T-helper 1 cell treated with Interleukin-12 subunit alpha and Interleukin-12 subunit beta and Interleukin-4 antibody, amounts not matched to agents 30 μg/mL and 1 μg/mL, for 36 hours (primary cell): ENCODE data around the gene OR6C6.
"Not testable (repeated sequence)": the region's sequence is repeated elsewhere in the genome, so short reads cannot be mapped to it uniquely, and the experiment has no call there.

Source experiments
- H3K27ac Mint-ChIP-seq: one replicate; pipeline ENCODE4 v1.8.0; 2021; ENCODE audit warnings: mild to moderate bottlenecking, mixed read lengths
- H3K27me3 Mint-ChIP-seq: one replicate; pipeline ENCODE4 v1.8.0; 2021; ENCODE audit warnings: low read depth, mixed read lengths
- H3K36me3 Mint-ChIP-seq: one replicate; pipeline ENCODE4 v1.8.0; 2021; ENCODE audit warnings: low read depth, mixed read lengths
- H3K4me1 Mint-ChIP-seq: one replicate; pipeline ENCODE4 v1.8.0; 2021; ENCODE audit warnings: low read depth, mixed read lengths
- H3K4me3 Mint-ChIP-seq: one replicate; pipeline ENCODE4 v1.8.0; 2021; ENCODE audit warnings: mild to moderate bottlenecking, moderate library complexity, mixed read lengths
- H3K9me3 Mint-ChIP-seq: one replicate; pipeline ENCODE4 v1.8.0; 2021; ENCODE audit warnings: mixed read lengths

OR6C6 gene

DNA sequence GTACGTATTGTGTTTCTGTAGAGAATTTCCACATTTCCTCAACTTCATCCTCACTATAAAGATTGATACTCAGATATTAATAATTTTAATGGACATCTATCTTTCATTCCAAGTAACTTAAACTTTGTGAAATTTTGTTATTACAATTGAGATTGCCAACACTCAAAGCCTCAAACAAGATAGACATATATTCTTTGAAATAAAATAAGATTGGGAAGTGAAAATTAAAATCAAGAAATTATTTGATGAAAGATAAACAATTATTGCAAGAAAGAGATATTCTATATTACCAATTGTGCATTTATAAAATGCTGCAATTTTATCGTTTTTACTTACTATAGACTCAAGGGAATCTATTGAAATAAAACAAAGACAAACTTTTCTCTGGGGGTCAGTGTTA is at the start of gene OR6C6:
Gene OR6C6, minus strand, starts transcription at position 101 of the 400 bp plus-strand sequence. CDS start 1,337 bp downstream, outside the sequence.
- Mint-ChIP-seq H3K9me3 (no peaks in the 10 kb centered on the region), H3K27ac (no peak within 1 kb of the TSS), H3K27me3 (no peaks in the 10 kb centered on the region), H3K36me3 (no peaks in the 10 kb centered on the region), H3K4me3 (no peak within 1 kb of the TSS), H3K4me1 (no peaks in the 10 kb centered on the region)

DNA sequence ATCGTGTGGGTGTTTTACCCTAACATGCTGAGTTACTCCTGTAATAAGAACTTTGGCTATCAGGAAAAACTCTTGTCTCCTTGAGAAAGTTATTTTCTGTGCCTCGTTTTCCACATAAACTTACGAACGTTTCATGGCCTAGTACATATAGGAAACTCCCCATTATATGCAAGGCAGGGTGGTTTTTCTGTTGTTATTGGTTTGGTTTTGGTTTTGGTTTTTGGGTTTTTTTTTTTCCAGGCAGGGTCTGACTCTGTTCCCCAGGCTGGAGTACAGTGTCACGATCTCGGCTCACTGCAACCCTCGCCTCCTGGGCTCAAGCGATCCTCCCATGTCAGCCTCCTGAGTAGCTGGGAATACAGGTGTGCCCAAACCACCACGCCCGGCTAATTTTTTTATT is 39.6 kb upstream of the OR6C6 start:
- Mint-ChIP-seq H3K27ac (no peak overlapping the region), H3K27me3 (no peaks in the 10 kb centered on the region), H3K9me3 (no peaks in the 10 kb centered on the region), H3K4me1 (no peaks in the 10 kb centered on the region), H3K36me3 (no peaks in the 10 kb centered on the region), H3K4me3 (no peak overlapping the region)

DNA sequence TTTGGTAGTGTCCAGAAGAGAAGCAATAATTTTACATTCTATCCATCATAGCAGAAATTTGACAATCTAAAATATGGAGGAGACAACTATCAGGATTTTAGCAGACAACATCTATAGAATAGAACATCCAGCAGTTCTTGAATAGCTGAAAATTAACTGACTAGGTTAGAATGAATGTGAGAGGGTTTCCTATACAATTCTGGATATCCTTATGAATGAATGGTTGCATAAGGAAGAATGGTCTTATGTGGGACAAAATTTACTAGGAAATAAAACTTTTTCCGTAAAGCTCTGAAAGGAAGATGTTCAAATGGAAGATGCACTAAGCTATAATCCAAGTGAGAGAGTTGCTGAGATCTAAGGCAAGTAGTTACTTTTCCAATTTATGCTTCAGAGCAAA is 34.1 kb upstream of the OR6C6 start, which contains the start of gene OR6C3:
Gene OR6C3, plus strand, starts transcription at position 301 of the 400 bp plus-strand sequence. CDS start 955 bp downstream, outside the sequence.
- Mint-ChIP-seq H3K4me3 (no peak within 1 kb of the TSS), H3K27ac (no peak within 1 kb of the TSS), H3K4me1 (no peaks in the 10 kb centered on the region), H3K9me3 (no peaks in the 10 kb centered on the region), H3K36me3 (no peaks in the 10 kb centered on the region), H3K27me3 (no peaks in the 10 kb centered on the region)

DNA sequence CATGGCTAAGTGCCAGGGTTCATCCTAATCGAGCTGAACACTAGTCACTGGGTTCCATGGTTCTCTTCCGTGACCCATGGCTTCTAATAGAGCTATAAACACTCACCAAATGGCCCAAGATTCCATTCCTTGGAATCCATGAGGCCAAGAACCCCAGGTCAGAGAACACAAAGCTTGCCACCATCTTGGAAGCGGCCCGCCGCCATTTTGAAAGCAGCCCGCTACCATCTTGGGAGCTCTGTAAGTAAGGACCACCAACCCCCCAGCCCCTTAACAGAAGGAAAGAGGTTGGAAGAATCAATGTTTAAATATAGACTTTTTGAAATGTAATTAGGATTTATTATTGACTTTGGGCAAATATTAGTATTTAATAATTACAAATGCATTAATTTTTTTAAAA is 29.4 kb upstream of the OR6C6 start:
- not testable (repeated sequence) for H3K36me3 Mint-ChIP-seq, H3K9me3 Mint-ChIP-seq, H3K4me1 Mint-ChIP-seq, H3K27me3 Mint-ChIP-seq, H3K27ac Mint-ChIP-seq, H3K4me3 Mint-ChIP-seq

DNA sequence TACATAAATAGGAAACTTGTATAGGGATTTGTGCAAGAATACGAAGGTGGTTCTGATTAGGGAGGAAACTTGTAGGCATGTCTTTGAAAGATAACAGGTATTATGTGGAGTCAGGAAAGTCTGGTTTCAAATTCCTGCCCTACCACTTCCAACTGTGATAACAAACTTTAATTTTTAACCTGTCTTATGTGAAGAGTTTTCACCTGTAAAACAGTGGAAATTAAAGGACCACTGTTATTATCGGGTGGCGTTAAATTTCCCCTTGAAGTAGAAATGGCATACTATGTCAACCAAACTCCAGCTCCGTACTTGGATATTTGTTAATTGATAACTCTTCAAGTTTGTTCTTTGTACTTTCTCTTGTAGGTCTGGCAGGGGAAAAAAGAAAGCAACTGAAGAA is 23.8 kb upstream of the OR6C6 start:
- Mint-ChIP-seq H3K36me3 (no peaks in the 10 kb centered on the region), H3K4me3 (no peak overlapping the region), H3K27me3 (no peaks in the 10 kb centered on the region), H3K4me1 (no peaks in the 10 kb centered on the region), H3K27ac (no peak overlapping the region), H3K9me3 (no peaks in the 10 kb centered on the region)

DNA sequence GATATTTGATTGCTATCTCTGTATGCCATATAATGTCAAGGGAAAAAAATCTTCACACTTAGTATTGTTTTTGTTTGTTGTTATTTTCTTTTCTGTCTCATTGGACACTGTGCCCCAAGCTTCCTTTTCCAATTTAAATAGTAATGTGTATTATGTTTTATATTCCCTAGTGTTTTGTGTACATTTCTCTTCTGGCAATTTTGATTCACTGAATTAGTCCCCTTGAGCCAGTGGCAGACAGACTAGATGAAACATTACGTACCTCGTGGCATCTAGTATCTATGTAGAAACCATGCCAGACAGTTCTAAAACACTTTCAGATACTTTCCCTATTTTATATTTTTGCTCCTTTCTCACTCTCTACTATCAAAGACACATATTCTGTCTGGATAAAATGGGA is 17.7 kb upstream of the OR6C6 start, which contains the start of gene OR6C1:
Gene OR6C1, plus strand, starts transcription at position 301 of the 400 bp plus-strand sequence. CDS start 6,257 bp downstream, outside the sequence.
- no peaks in the 10 kb centered on the region for H3K4me1 Mint-ChIP-seq
- no peaks in the 10 kb centered on the region for H3K36me3 Mint-ChIP-seq
- peaks cover 6% of the 10 kb centered on the region for H3K27me3 Mint-ChIP-seq
- H3K9me3 Mint-ChIP-seq: no peaks in the 10 kb centered on the region
- H3K4me3 Mint-ChIP-seq: no peak within 1 kb of the TSS
- no peak within 1 kb of the TSS for H3K27ac Mint-ChIP-seq

DNA sequence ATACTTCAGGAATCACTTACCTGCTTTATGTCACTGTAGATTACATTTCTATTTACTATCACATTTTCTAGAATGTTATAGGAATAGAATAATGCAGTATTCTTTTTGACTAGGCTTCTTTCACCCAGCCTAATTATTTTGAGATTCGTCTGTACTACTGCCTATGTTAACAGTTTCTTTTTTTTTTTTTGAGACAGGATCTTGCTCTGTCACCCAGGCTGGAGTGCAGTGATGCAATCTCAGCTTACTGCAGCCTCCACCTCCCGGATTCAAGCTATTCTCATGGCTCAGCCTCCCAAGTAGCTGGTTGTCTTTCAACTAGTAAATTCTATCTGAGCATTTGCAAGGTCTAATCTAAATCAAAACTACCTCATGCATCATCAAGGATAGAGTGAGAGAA is 6.4 kb downstream of the OR6C6 start:
- Mint-ChIP-seq H3K36me3 (no peaks in the 10 kb centered on the region), H3K9me3 (no peaks in the 10 kb centered on the region), H3K4me3 (no peak overlapping the region), H3K4me1 (no peaks in the 10 kb centered on the region), H3K27me3 (no peaks in the 10 kb centered on the region), H3K27ac (no peak overlapping the region)

DNA sequence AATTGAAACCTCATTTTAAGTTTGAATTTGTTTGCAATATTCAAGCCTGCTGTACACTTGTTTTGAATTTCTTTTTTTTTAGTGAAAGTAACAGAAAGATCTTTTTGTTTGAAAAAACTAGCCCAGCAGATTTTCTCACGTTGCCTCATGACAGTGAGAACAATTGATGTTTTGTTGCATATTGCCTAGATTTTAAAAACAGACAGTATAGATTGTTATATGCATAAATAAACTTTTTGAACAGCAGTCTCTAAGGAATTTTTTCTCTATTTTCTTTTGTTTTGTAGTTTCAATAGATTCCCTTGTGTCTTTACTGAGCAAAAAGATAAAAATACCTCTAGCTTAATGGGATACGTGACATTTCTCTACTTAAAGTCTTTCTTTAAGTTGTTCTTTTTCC is 15.4 kb downstream of the OR6C6 start:
- H3K4me1 Mint-ChIP-seq: no peaks in the 10 kb centered on the region
- no peaks in the 10 kb centered on the region for H3K9me3 Mint-ChIP-seq
- H3K27ac Mint-ChIP-seq: no peak overlapping the region
- H3K27me3 Mint-ChIP-seq: peaks cover 5% of the 10 kb centered on the region
- H3K4me3 Mint-ChIP-seq: no peak overlapping the region
- no peaks in the 10 kb centered on the region for H3K36me3 Mint-ChIP-seq

DNA sequence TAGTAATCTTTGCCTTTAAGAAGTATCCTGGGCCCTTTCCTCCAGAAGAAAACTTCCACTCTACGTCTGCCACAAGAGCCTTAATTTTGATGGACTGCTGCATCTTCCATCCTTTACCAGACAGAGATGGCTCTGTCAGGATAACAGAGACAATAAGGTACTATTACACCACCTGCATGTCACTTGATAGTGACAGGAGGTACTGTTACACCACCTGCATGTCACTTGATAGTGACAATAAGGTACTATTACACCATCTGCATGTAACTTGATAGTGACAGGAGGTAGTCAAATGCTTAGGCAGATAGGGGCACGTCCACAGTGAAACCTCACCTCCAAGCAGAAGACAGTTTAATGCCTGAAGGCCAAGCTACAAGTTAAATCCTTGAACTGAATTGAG is 38.1 kb downstream of the OR6C6 start:
- no peaks in the 10 kb centered on the region for H3K4me1 Mint-ChIP-seq
- peaks cover 3% of the 10 kb centered on the region for H3K27me3 Mint-ChIP-seq
- no peak overlapping the region for H3K4me3 Mint-ChIP-seq
- no peak overlapping the region for H3K27ac Mint-ChIP-seq
- no peaks in the 10 kb centered on the region for H3K9me3 Mint-ChIP-seq
- H3K36me3 Mint-ChIP-seq: no peaks in the 10 kb centered on the region

DNA sequence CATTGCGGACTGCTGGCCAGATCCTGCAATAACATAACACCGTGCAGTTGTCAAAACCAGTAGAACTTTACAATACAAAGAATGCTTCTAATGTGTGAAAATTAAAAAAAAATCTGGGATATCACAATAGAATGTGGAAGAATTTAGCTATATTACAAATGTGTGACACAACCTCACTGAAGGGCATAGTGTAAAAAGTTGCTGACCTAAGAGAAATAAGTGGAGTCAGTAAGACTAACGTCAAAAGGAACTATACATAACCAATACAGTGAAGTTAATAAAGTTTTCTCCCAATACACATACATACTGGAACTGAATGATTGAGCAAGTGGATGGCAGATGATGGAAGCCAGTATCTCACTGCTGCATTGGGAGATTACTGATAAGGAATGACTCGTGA is 39.5 kb downstream of the OR6C6 start:
- no peaks in the 10 kb centered on the region for H3K36me3 Mint-ChIP-seq
- H3K4me1 Mint-ChIP-seq: no peaks in the 10 kb centered on the region
- H3K9me3 Mint-ChIP-seq: no peaks in the 10 kb centered on the region
- H3K4me3 Mint-ChIP-seq: no peak overlapping the region
- H3K27ac Mint-ChIP-seq: no peak overlapping the region
- H3K27me3 Mint-ChIP-seq: peaks cover 3% of the 10 kb centered on the region

DNA sequence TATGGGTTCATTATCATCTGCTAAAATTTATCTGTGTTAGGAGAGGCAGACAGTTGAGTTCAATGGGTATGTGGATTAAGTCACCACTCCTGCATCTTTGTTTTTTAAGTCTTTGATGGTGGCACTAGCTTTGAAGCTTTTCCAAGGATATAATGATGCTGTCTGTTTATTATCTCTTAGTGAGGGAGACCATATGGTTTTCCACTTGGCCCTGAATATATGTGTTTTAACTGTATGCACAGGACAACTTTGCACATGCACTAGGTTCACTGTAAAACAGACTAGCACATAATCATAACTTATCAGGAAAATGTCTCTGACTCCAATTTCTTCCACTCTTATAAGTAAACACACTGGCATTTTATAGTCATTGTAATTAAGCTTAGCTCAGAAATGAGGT is 43.1 kb downstream of the OR6C6 start:
- no peak overlapping the region for H3K27ac Mint-ChIP-seq
- H3K4me3 Mint-ChIP-seq: no peak overlapping the region
- H3K27me3 Mint-ChIP-seq: peaks cover 1% of the 10 kb centered on the region
- no peaks in the 10 kb centered on the region for H3K9me3 Mint-ChIP-seq
- no peaks in the 10 kb centered on the region for H3K36me3 Mint-ChIP-seq
- H3K4me1 Mint-ChIP-seq: no peaks in the 10 kb centered on the region

DNA sequence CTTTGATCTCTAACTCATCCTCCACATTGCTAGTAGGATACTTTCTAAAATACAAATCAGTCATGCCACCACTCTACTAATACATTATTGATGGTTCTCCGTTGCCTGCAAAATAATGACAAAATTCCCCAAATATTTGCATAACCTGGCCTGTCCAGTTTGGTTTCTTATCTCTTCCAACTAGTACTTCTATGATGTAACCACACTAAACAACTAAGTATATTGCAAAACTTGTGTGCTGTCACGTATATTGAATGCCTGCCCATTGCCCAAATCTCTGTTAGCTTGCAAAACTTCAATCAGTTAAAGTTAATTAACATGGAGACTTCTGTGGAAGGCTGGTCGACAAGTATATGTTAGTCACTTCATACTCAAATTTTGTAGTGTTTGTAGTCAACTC is 45.4 kb downstream of the OR6C6 start:
- Mint-ChIP-seq H3K4me3 (no peak overlapping the region), H3K9me3 (no peaks in the 10 kb centered on the region), H3K27ac (no peak overlapping the region), H3K36me3 (no peaks in the 10 kb centered on the region), H3K27me3 (peaks cover 4% of the 10 kb centered on the region), H3K4me1 (no peaks in the 10 kb centered on the region)

DNA sequence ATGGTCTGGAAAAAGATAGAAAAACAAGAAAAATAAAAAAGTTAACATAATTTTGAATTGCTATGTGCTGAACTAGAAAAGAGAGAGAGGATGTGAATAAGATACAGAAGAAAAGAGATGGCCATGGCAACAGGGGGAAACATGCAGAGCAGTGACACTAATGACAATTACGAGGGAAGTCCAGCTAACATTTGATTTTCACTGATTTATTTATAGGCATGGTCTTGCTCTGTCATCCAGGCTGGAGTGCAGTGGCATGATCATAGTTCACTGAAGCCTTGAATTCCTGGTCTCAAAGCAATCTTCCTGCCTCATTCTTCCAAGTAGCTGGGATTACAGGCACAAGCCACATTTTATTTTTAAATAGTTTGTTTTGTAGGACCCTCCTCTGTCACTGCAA is 50.2 kb downstream of the OR6C6 start:
- Mint-ChIP-seq H3K4me3 (no peak overlapping the region), H3K4me1 (no peaks in the 10 kb centered on the region), H3K27me3 (peaks cover 4% of the 10 kb centered on the region), H3K36me3 (no peaks in the 10 kb centered on the region), H3K27ac (no peak overlapping the region), H3K9me3 (no peaks in the 10 kb centered on the region)

DNA sequence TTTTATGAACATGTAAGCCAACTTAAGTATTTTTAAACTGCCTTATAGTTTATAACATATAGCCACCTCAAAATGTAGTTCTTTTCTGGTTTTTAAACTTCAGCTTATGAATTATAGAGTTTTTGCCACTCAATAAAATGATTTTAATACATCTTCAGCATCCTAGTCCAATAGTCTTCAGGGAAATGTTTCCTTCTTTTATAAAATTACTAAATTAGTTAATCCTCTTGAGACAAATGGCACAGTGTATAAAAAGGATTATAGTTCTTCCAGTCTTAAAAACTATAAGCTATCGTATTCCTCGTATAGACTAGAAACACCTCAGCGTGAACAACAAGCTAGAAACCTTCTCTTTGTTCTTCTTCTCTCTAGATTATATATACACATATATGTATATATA is 52.1 kb downstream of the OR6C6 start, which contains the start of gene OR6C74:
Gene OR6C74, plus strand, starts transcription at position 301 of the 400 bp plus-strand sequence. CDS start 2,679 bp downstream, outside the sequence.
- Mint-ChIP-seq H3K4me1 (no peaks in the 10 kb centered on the region), H3K27ac (no peak within 1 kb of the TSS), H3K4me3 (no peak within 1 kb of the TSS)

More for the DNA sequence above, 52.1 kb downstream of the OR6C6 start, which contains the start of gene OR6C74:
- Mint-ChIP-seq H3K27me3 (peaks cover 4% of the 10 kb centered on the region), H3K36me3 (no peaks in the 10 kb centered on the region), H3K9me3 (no peaks in the 10 kb centered on the region)
